Neural cell (in vitro differentiated cells): ENCODE data around the gene TAF1A. TPM values are rescaled to one million over a fixed set of nuclear protein-coding genes. Genes with fewer than 3 reads are reported as not detected.

ENCODE experiments used
- H2AFZ ChIP-seq: fragments of 200-600, 300-800 bp; sonication (generic), shearing (Covaris generic); 2 replicates; pipeline ENCODE4 v1.6.0; 2014; ENCODE audit warnings: low read depth, mild to moderate bottlenecking, antibody characterized with exemption, low read length, moderate library complexity
- H3F3A ChIP-seq: fragments of 200-600 bp; shearing (Covaris generic); 2 replicates; pipeline ENCODE4 v1.6.1; 2016; ENCODE audit warnings: mild to moderate bottlenecking, moderate library complexity, mixed read lengths, antibody characterized with exemption, low read length; ENCODE audit not compliant: insufficient read depth, poor library complexity, severe bottlenecking
- H3K27ac ChIP-seq: fragments of 200-600, 300-800 bp; sonication (generic), shearing (Covaris generic); 2 replicates; pipeline ENCODE4 v1.5.1; 2014; ENCODE audit warnings: mild to moderate bottlenecking, low read length, moderate library complexity
- H3K27me3 ChIP-seq: fragments of 300-800, 200-600 bp; sonication (generic), shearing (Covaris generic); 2 replicates; pipeline ENCODE4 v1.6.0; 2014; ENCODE audit warnings: mild to moderate bottlenecking, low read depth, low read length, moderate library complexity; ENCODE audit not compliant: insufficient read depth
- H3K36me3 ChIP-seq: fragments of 300-800, 200-600 bp; sonication (generic), shearing (Covaris generic); 2 replicates; pipeline ENCODE4 v1.5.1; 2014; ENCODE audit warnings: mild to moderate bottlenecking, antibody characterized with exemption, low read length, moderate library complexity; ENCODE audit not compliant: insufficient read depth
- H3K4me2 ChIP-seq: fragments of 300-800, 200-600 bp; sonication (generic), shearing (Covaris generic); 2 replicates; pipeline ENCODE4 v1.6.0; 2014; ENCODE audit warnings: mild to moderate bottlenecking, low read length
- H3K4me3 ChIP-seq: fragments of 300-800, 200-600 bp; sonication (generic), shearing (Covaris generic); 2 replicates; pipeline ENCODE4 v1.5.1; 2014; ENCODE audit warnings: mild to moderate bottlenecking, low read length, moderate library complexity
- H3K79me2 ChIP-seq: fragments of 200-600 bp; shearing (Covaris generic); replicated peaks from 2 replicates; pipeline ENCODE4 v1.6.0; 2014; ENCODE audit warnings: mild to moderate bottlenecking, low read length, moderate library complexity; ENCODE audit not compliant: insufficient read depth
- H3K9ac ChIP-seq: fragments of 300-800, 200-600 bp; sonication (generic), shearing (Covaris generic); 2 replicates; pipeline ENCODE4 v1.6.1; 2016; ENCODE audit warnings: mild to moderate bottlenecking, low read length, mixed read lengths
- H3K9me2 ChIP-seq: fragments of 200-600 bp; shearing (Covaris generic); 2 replicates; pipeline ENCODE4 v1.6.1; 2016; ENCODE audit warnings: mild to moderate bottlenecking, low read length, mixed read lengths; ENCODE audit not compliant: insufficient read depth
- H3K9me3 ChIP-seq: fragments of 200-600, 300-800 bp; sonication (generic), shearing (Covaris generic); 2 replicates; pipeline ENCODE4 v1.6.1; 2016; ENCODE audit warnings: mild to moderate bottlenecking, mixed run types, low read length, moderate library complexity, mixed read lengths
- H4K20me1 ChIP-seq: fragments of 200-600 bp; shearing (Covaris generic); 2 replicates; pipeline ENCODE4 v1.6.1; 2016; ENCODE audit warnings: mild to moderate bottlenecking, mixed run types; ENCODE audit not compliant: insufficient read depth
- EP300 ChIP-seq: fragments of 450-650 bp; conservative IDR thresholded peaks from 2 replicates; pipeline ENCODE4 v1.6.1; 2014; ENCODE audit warnings: antibody characterized with exemption, mild to moderate bottlenecking, moderate library complexity; ENCODE audit not compliant: poor library complexity, severe bottlenecking
- EZH2 ChIP-seq: fragments of 200-600, 300-800 bp; shearing (Covaris generic), sonication (generic); IDR thresholded peaks from 2 replicates; pipeline ENCODE4 v1.6.1; 2014; ENCODE audit warnings: antibody characterized with exemption, low read length, borderline replicate concordance, mild to moderate bottlenecking; ENCODE audit not compliant: insufficient read depth, poor library complexity, severe bottlenecking
- MXI1 ChIP-seq: fragments of 450-650 bp; conservative IDR thresholded peaks from 2 replicates; pipeline ENCODE4 v1.6.1; 2014; ENCODE audit warnings: antibody characterized with exemption, mild to moderate bottlenecking; ENCODE audit not compliant: poor library complexity, severe bottlenecking
- POLR2AphosphoS5 ChIP-seq: IDR thresholded peaks from 2 replicates; pipeline ENCODE4 v1.6.1; 2012
- RAD21 ChIP-seq: fragments of 450-650 bp; conservative IDR thresholded peaks from 2 replicates; pipeline ENCODE4 v1.6.1; 2014; ENCODE audit warnings: antibody characterized with exemption, mild to moderate bottlenecking, moderate library complexity
- SMC3 ChIP-seq: fragments of 450-650 bp; conservative IDR thresholded peaks from 2 replicates; pipeline ENCODE4 v1.6.1; 2014; ENCODE audit warnings: antibody characterized with exemption, mild to moderate bottlenecking, moderate library complexity; ENCODE audit not compliant: poor library complexity
- TAF1 ChIP-seq: IDR thresholded peaks from 2 replicates; pipeline ENCODE4 v1.6.1; 2012; ENCODE audit warnings: low read depth
- polyA plus RNA-seq: library from polyadenylated mRNA; depleted of rRNA; stranded (reverse); fragments of >200 nt; gene quantifications from 2 replicates; pipeline ENCODE4 v1.2.3, GENCODE V29; 2014
- TF ChIP-seq, protein P1 (sequence below): IDR thresholded peaks from 2 replicates; pipeline ENCODE4 v1.6.1; 2012; ENCODE audit warnings: borderline replicate concordance
- TF ChIP-seq, protein P2 (sequence below): fragments of 450-650 bp; IDR thresholded peaks from 2 replicates; pipeline ENCODE4 v1.5.1; 2014; ENCODE audit warnings: antibody characterized with exemption, mild to moderate bottlenecking, moderate library complexity; ENCODE audit not compliant: poor library complexity, severe bottlenecking

TAF1A gene
- polyA plus RNA-seq, 1 donor from 2014 or later, result 25.5 TPM

DNA sequence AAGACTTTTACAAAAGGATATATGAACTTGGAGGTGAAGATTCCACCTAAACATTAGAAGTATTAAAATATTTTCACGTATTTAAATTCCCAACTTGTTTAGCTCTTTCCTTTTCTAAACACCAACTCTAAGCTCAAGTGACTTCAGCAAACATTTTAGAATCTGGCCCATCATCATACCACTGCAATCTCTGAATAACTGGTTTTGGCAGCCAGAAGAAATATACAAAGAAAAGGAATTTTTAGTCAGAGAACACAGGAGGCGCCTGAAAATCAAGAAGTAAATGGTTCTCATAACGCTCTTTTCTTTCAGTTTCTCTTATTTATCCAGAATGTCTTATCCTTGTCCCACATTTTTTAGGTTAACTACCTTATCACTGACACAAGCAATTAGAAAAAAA lies 10.4 kb downstream of the TAF1A start:
- Histone ChIP-seq H3K27ac (no peak overlapping the region), H3K36me3 (peaks cover 22% of the 10 kb centered on the region), H3F3A (no peaks in the 10 kb centered on the region), H3K4me3 (no peak overlapping the region), H2AFZ (no peak overlapping the region), H3K4me2 (no peak overlapping the region), H3K79me2 (no peaks in the 10 kb centered on the region), H3K9me3 (no peaks in the 10 kb centered on the region), H3K9me2 (no peaks in the 10 kb centered on the region), H3K27me3 (no peaks in the 10 kb centered on the region), H4K20me1 (no peaks in the 10 kb centered on the region), H3K9ac (no peak overlapping the region)
- TF ChIP-seq MXI1 (no peak), SMC3 (no peak), EP300 (no peak), RAD21 (no peak), POLR2AphosphoS5 (no peak), EZH2 (no peak), TAF1 (no peak)
- TF ChIP-seq, protein P1, sequence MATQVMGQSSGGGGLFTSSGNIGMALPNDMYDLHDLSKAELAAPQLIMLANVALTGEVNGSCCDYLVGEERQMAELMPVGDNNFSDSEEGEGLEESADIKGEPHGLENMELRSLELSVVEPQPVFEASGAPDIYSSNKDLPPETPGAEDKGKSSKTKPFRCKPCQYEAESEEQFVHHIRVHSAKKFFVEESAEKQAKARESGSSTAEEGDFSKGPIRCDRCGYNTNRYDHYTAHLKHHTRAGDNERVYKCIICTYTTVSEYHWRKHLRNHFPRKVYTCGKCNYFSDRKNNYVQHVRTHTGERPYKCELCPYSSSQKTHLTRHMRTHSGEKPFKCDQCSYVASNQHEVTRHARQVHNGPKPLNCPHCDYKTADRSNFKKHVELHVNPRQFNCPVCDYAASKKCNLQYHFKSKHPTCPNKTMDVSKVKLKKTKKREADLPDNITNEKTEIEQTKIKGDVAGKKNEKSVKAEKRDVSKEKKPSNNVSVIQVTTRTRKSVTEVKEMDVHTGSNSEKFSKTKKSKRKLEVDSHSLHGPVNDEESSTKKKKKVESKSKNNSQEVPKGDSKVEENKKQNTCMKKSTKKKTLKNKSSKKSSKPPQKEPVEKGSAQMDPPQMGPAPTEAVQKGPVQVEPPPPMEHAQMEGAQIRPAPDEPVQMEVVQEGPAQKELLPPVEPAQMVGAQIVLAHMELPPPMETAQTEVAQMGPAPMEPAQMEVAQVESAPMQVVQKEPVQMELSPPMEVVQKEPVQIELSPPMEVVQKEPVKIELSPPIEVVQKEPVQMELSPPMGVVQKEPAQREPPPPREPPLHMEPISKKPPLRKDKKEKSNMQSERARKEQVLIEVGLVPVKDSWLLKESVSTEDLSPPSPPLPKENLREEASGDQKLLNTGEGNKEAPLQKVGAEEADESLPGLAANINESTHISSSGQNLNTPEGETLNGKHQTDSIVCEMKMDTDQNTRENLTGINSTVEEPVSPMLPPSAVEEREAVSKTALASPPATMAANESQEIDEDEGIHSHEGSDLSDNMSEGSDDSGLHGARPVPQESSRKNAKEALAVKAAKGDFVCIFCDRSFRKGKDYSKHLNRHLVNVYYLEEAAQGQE, result no peak
- TF ChIP-seq, protein P2, sequence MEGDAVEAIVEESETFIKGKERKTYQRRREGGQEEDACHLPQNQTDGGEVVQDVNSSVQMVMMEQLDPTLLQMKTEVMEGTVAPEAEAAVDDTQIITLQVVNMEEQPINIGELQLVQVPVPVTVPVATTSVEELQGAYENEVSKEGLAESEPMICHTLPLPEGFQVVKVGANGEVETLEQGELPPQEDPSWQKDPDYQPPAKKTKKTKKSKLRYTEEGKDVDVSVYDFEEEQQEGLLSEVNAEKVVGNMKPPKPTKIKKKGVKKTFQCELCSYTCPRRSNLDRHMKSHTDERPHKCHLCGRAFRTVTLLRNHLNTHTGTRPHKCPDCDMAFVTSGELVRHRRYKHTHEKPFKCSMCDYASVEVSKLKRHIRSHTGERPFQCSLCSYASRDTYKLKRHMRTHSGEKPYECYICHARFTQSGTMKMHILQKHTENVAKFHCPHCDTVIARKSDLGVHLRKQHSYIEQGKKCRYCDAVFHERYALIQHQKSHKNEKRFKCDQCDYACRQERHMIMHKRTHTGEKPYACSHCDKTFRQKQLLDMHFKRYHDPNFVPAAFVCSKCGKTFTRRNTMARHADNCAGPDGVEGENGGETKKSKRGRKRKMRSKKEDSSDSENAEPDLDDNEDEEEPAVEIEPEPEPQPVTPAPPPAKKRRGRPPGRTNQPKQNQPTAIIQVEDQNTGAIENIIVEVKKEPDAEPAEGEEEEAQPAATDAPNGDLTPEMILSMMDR, result no peak

DNA sequence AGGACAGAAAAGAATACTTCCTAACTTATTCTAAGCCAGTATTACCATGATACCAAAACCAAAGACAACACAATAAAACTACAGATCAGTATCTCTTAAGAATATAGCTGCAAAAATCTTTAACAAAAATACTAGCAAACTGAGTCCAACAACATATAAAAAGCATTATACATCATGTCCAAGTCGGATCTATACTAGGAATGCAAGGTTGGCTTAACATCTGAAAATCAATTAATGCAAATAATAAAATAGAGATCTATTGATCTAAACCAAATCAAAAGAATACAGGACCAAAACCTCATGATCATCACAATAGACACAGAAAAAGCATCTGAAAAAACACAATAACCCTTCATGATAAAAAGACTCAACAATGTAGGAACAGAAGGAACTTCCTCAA lies 18.9 kb downstream of the TAF1A start:
- Histone ChIP-seq H3K9me2 (no peaks in the 10 kb centered on the region), H3K4me2 (no peak overlapping the region), H3K4me3 (no peak overlapping the region), H3F3A (no peaks in the 10 kb centered on the region), H2AFZ (no peak overlapping the region), H3K9ac (no peak overlapping the region), H4K20me1 (no peaks in the 10 kb centered on the region), H3K27me3 (no peaks in the 10 kb centered on the region), H3K27ac (no peak overlapping the region), H3K9me3 (no peaks in the 10 kb centered on the region), H3K79me2 (no peaks in the 10 kb centered on the region), H3K36me3 (peaks cover 10% of the 10 kb centered on the region)
- TF ChIP-seq TAF1, result no peak
- no peak for TF ChIP-seq EZH2

DNA sequence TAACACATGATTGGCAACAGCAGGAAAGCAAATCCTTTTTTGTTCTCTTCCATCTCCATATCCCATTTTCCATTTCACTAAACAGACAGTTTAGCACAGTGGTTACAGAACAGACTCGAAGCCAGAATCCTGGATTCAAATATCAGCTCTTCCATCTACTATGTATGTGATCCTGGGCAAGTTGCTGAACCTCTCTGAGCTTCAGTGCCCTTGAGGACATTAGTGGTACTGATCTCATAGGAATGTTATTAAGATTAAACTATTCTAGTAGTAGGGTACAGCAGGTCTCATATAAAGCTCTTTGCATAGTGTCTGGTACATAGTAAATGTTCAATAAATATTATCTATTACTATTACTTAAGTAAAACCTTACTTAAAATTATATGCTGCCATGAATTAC lies 28.1 kb downstream of the TAF1A start:
- Histone ChIP-seq H3K9ac (no peak overlapping the region), H3K9me2 (no peaks in the 10 kb centered on the region), H3K36me3 (no peaks in the 10 kb centered on the region), H3K4me2 (no peak overlapping the region), H3K27me3 (no peaks in the 10 kb centered on the region), H2AFZ (no peak overlapping the region), H3K9me3 (no peaks in the 10 kb centered on the region), H3K4me3 (no peak overlapping the region), H3K79me2 (no peaks in the 10 kb centered on the region), H4K20me1 (no peaks in the 10 kb centered on the region), H3F3A (no peaks in the 10 kb centered on the region), H3K27ac (no peak overlapping the region)
- TF ChIP-seq SMC3 (no peak), TAF1 (no peak), MXI1 (no peak), POLR2AphosphoS5 (no peak)
